Measurements from ENCODE around the gene HEBP2. TPM values are rescaled to one million over a fixed set of nuclear protein-coding genes. Genes with fewer than 3 reads are reported as not detected.

The HEBP2 gene, protein sequence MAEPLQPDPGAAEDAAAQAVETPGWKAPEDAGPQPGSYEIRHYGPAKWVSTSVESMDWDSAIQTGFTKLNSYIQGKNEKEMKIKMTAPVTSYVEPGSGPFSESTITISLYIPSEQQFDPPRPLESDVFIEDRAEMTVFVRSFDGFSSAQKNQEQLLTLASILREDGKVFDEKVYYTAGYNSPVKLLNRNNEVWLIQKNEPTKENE
- total RNA-seq: 30.1 and 35.6 TPM in 2 replicates

GRCh38 chr6:138403801-138404665 lies at the start of gene HEBP2:
HEBP2 (plus strand) TSS chr6:138404223; CDS start chr6:138404496, 273 bp downstream.

DNA sequence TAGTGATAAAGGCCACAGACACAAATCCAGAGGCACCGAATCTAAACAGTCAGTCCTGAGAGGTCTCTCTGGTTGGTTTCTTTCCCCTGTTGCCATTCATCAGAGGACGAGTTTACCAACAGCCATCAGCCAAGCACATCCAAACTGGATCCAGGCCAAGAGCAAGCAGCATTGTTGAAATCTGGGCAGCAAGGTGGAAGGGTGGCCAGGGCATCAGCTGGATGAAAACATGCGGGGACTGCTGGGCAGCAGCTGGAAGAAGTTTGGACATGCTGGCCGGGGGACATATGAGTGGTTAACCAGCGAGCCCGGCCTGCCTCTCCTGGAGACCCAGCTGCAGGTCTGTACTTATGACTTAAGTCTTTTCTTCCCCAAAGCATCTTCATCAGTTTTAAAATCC lies 26.2 kb upstream of the HEBP2 start, which contains the start of gene SMIM28:
Gene SMIM28 (plus strand): TSS at position 62 of the 400 bp plus-strand sequence. CDS start 168 bp downstream, at position 230.

Other genes with a start within 250 kb of the HEBP2 start
- 1.0 and 3.1 TPM in 2 replicates for gene ARFGEF3, start 242.3 kb upstream of the HEBP2 start, total RNA-seq
- gene PBOV1, start 185.7 kb upstream of the HEBP2 start, total RNA-seq: not detected in 2 replicates
- gene SMIM28, start 26.3 kb upstream of the HEBP2 start, total RNA-seq: not detected in 2 replicates
- 3.9 and 5.6 TPM in 2 replicates for gene NHSL1, start 95.3 kb downstream of the HEBP2 start, total RNA-seq